Skeletal muscle satellite cell (primary cell): ENCODE measurements around the gene SUMO1. TPM values are rescaled to one million over a fixed set of nuclear protein-coding genes. Genes with fewer than 3 reads are reported as not detected.

Experiments
- H3K27me3 ChIP-seq: 2 replicates; pipeline ENCODE4 v1.7.0; 2013; ENCODE audit warnings: low read length; ENCODE audit not compliant: control insufficient read depth, insufficient read depth
- H3K36me3 ChIP-seq: 2 replicates; pipeline ENCODE4 v1.7.0; 2013; ENCODE audit warnings: mild to moderate bottlenecking, control low read depth, low read length; ENCODE audit not compliant: insufficient read depth
- H3K4me1 ChIP-seq: 2 replicates; pipeline ENCODE4 v1.7.0; 2013; ENCODE audit warnings: low read length; ENCODE audit not compliant: control insufficient read depth, insufficient read depth
- H3K4me2 ChIP-seq: 2 replicates; pipeline ENCODE4 v1.7.0; 2013; ENCODE audit warnings: mild to moderate bottlenecking, low read length
- H3K4me3 ChIP-seq: 2 replicates; pipeline ENCODE4 v1.7.0; 2013; ENCODE audit warnings: low read length
- H3K9ac ChIP-seq: 2 replicates; pipeline ENCODE4 v1.7.0; 2013; ENCODE audit warnings: mild to moderate bottlenecking, low read depth, low read length, moderate library complexity
- H3K9me3 ChIP-seq: replicated peaks from 2 replicates; pipeline ENCODE4 v1.7.0; 2013; ENCODE audit warnings: mild to moderate bottlenecking, control low read depth, low read length
- small RNA-seq: library from RNA; depleted of rRNA; stranded (forward); fragments of <200 nt; gene quantifications from one replicate; pipeline ENCODE3, GENCODE V24; 2012

The SUMO1 gene

GRCh38 chr2:202169131-202169530, 69.3 kb downstream of the SUMO1 start:
- no peaks in the 10 kb centered on the region for H3K9me3 ChIP-seq

GRCh38 chr2:202165945-202166344, 72.5 kb downstream of the SUMO1 start:
- Histone ChIP-seq H3K4me2 (no peak overlapping the region), H3K9ac (no peak overlapping the region), H3K9me3 (no peaks in the 10 kb centered on the region), H3K4me3 (no peak overlapping the region), H3K4me1 (no peaks in the 10 kb centered on the region), H3K36me3 (no peaks in the 10 kb centered on the region), H3K27me3 (no peaks in the 10 kb centered on the region)

More at GRCh38 chr2:202169131-202169530, 69.3 kb downstream of the SUMO1 start:
- Histone ChIP-seq H3K4me1 (no peaks in the 10 kb centered on the region), H3K36me3 (no peaks in the 10 kb centered on the region), H3K27me3 (no peaks in the 10 kb centered on the region), H3K4me3 (no peak overlapping the region), H3K9ac (no peak overlapping the region), H3K4me2 (no peak overlapping the region)

GRCh38 chr2:202165208-202165607, 73.2 kb downstream of the SUMO1 start:
- no peak overlapping the region for H3K4me2 ChIP-seq
- no peak overlapping the region for H3K9ac ChIP-seq
- no peaks in the 10 kb centered on the region for H3K4me1 ChIP-seq
- no peaks in the 10 kb centered on the region for H3K9me3 ChIP-seq
- no peaks in the 10 kb centered on the region for H3K27me3 ChIP-seq
- no peaks in the 10 kb centered on the region for H3K36me3 ChIP-seq
- no peak overlapping the region for H3K4me3 ChIP-seq

- Histone ChIP-seq H3K9ac (no peak overlapping the region), H3K36me3 (no peaks in the 10 kb centered on the region), H3K4me3 (no peak overlapping the region), H3K4me1 (no peaks in the 10 kb centered on the region), H3K27me3 (no peaks in the 10 kb centered on the region), H3K4me2 (no peak overlapping the region), H3K9me3 (no peaks in the 10 kb centered on the region)
These were observed 74.0 kb downstream of the SUMO1 start for GRCh38 chr2:202164411-202164810.

- Histone ChIP-seq H3K4me2 (no peak overlapping the region), H3K9me3 (no peaks in the 10 kb centered on the region), H3K27me3 (no peaks in the 10 kb centered on the region), H3K9ac (no peak overlapping the region), H3K4me1 (no peaks in the 10 kb centered on the region), H3K36me3 (no peaks in the 10 kb centered on the region), H3K4me3 (no peak overlapping the region)
These were observed 77.1 kb downstream of the SUMO1 start for GRCh38 chr2:202161151-202161835.

- Histone ChIP-seq H3K4me1 (no peaks in the 10 kb centered on the region), H3K27me3 (peaks cover 6% of the 10 kb centered on the region), H3K9ac (no peak overlapping the region), H3K9me3 (no peaks in the 10 kb centered on the region), H3K4me2 (no peak overlapping the region), H3K36me3 (no peaks in the 10 kb centered on the region), H3K4me3 (no peak overlapping the region)
These were observed 79.6 kb downstream of the SUMO1 start for GRCh38 chr2:202158796-202159195.

GRCh38 chr2:202157211-202157990, 81.0 kb downstream of the SUMO1 start:
- H3K27me3 ChIP-seq: peaks cover 15% of the 10 kb centered on the region
- H3K4me1 ChIP-seq: no peaks in the 10 kb centered on the region

More at GRCh38 chr2:202157211-202157990, 81.0 kb downstream of the SUMO1 start:
- Histone ChIP-seq H3K36me3 (no peaks in the 10 kb centered on the region), H3K4me3 (no peak overlapping the region), H3K9me3 (no peaks in the 10 kb centered on the region), H3K4me2 (no peak overlapping the region), H3K9ac (no peak overlapping the region)

Small RNAs within 50 kb of the gene (small RNA-seq; reads per million reads assigned to genes)
- gene AC079354.2 (not detected), gene RF00575 (not detected), gene SNORD70 (180 reads per million, percentile 98 among the genes with 10 or more reads in this experiment)
